Astrocyte (in vitro differentiated cells and primary cell): ENCODE results near the gene NRIP2. TPM values are rescaled to one million over a fixed set of nuclear protein-coding genes. Genes with fewer than 3 reads are reported as not detected.

ENCODE experiments used
- DNase-seq: peaks from one replicate; pipeline ENCODE4 v3.0.0-alpha.2; 2010; ENCODE audit warnings: low read depth
- FAIRE-seq: peaks from 2 replicates; lab custom pipeline; 2011; peaks lifted over from hg19 to GRCh38; lab: Jason Lieb, UNC
- H2AFZ ChIP-seq: 2 replicates; pipeline ENCODE4 v1.6.0; 2012; ENCODE audit warnings: low read depth, low read length, inconsistent platforms
- H3K27ac ChIP-seq: 2 replicates; pipeline ENCODE4 v1.5.1; 2011; ENCODE audit warnings: low read depth, low read length, inconsistent platforms
- H3K27me3 ChIP-seq: 2 replicates; pipeline ENCODE4 v1.6.0; 2011; ENCODE audit warnings: low read length, inconsistent platforms; ENCODE audit not compliant: insufficient read depth
- H3K36me3 ChIP-seq: 2 replicates; pipeline ENCODE4 v1.5.1; 2011; ENCODE audit warnings: low read length, inconsistent platforms; ENCODE audit not compliant: insufficient read depth
- H3K4me1 ChIP-seq: 2 replicates; pipeline ENCODE4 v1.5.1; 2011; ENCODE audit warnings: low read length, inconsistent platforms; ENCODE audit not compliant: insufficient read depth
- H3K4me2 ChIP-seq: 2 replicates; pipeline ENCODE4 v1.6.0; 2012; ENCODE audit warnings: low read length, inconsistent platforms
- H3K4me3 ChIP-seq: 2 replicates; pipeline ENCODE4 v1.5.1; 2011; ENCODE audit warnings: low read depth, mild to moderate bottlenecking, low read length, inconsistent platforms; ENCODE audit not compliant: insufficient read depth
- H3K79me2 ChIP-seq: 2 replicates; pipeline ENCODE4 v1.6.0; 2012; ENCODE audit warnings: mild to moderate bottlenecking, low read length, inconsistent platforms; ENCODE audit not compliant: insufficient read depth
- H3K9ac ChIP-seq: 2 replicates; pipeline ENCODE4 v1.6.0; 2012; ENCODE audit warnings: mild to moderate bottlenecking, low read length, inconsistent platforms
- H3K9me3 ChIP-seq: 2 replicates; pipeline ENCODE4 v1.5.1; 2012; ENCODE audit warnings: low read depth, mild to moderate bottlenecking, low read length, inconsistent platforms; ENCODE audit not compliant: insufficient read depth
- H4K20me1 ChIP-seq: 2 replicates; pipeline ENCODE4 v1.6.0; 2012; ENCODE audit warnings: low read length, inconsistent platforms; ENCODE audit not compliant: insufficient read depth
- H3K27ac Mint-ChIP-seq: one replicate; pipeline ENCODE4 v1.8.0; 2021; ENCODE audit warnings: mild to moderate bottlenecking, mixed read lengths; ENCODE audit not compliant: unreplicated experiment
- H3K27me3 Mint-ChIP-seq: one replicate; pipeline ENCODE4 v1.8.0; 2021; ENCODE audit warnings: low read depth, mixed read lengths; ENCODE audit not compliant: unreplicated experiment
- H3K36me3 Mint-ChIP-seq: one replicate; pipeline ENCODE4 v1.8.0; 2021; ENCODE audit warnings: low read depth, mixed read lengths; ENCODE audit not compliant: unreplicated experiment
- H3K4me1 Mint-ChIP-seq: one replicate; pipeline ENCODE4 v1.8.0; 2021; ENCODE audit warnings: low read depth, mixed read lengths; ENCODE audit not compliant: unreplicated experiment
- H3K4me3 Mint-ChIP-seq: one replicate; pipeline ENCODE4 v1.8.0; 2021; ENCODE audit warnings: mild to moderate bottlenecking, moderate library complexity, mixed read lengths; ENCODE audit not compliant: unreplicated experiment
- H3K9me3 Mint-ChIP-seq: one replicate; pipeline ENCODE4 v1.8.0; 2021; ENCODE audit warnings: mild to moderate bottlenecking, mixed read lengths; ENCODE audit not compliant: unreplicated experiment
- EZH2 ChIP-seq: IDR thresholded peaks from 2 replicates; pipeline ENCODE4 v1.6.1; 2012; ENCODE audit warnings: mild to moderate bottlenecking, low read length, inconsistent platforms; ENCODE audit not compliant: insufficient read depth
- total RNA-seq: library from RNA; stranded (reverse); gene quantifications from 2 replicates; pipeline ENCODE4 v1.2.1, GENCODE V29; 2021
- TF ChIP-seq, protein P1 (sequence below): IDR thresholded peaks from 2 replicates; pipeline ENCODE4 v1.5.1; 2011; ENCODE audit warnings: low read depth, mild to moderate bottlenecking, inconsistent platforms, low read length, moderate library complexity; ENCODE audit not compliant: insufficient read depth

Gene NRIP2
- total RNA-seq, 1 donor from 2014 or later: not detected

DNA sequence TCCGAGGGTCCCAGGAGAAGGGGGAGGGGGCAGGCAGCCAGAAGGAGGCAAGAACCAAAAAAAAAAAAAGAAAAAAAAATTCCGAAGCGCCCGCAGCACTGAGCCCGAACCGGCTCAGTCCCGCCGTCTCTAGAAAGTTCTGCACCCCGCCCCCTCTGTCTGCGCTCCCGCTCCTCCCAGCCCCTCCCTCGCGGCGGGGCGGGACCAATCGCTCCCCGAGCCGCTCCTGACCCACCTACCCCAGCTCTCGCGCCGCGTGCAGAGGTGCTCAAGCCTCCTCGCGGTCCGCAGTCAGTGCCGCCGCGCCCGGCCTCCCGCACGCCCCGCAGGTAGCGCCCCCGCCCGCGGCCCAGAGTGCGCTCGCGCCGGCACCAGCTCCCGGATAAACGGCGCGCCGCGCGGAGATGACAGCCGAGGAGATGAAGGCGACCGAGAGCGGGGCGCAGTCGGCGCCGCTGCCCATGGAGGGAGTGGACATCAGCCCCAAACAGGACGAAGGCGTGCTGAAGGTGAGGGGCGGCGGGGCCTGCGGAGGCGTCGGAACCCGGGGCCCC is 40.0 kb downstream of the NRIP2 start, which contains the start of gene FKBP4:
TSS of gene FKBP4 (plus strand) at position 235 of the 554 bp plus-strand sequence. CDS start at position 405, 170 bp downstream.
- H3K4me2 ChIP-seq: peak within 1 kb of the TSS; percentile 93
- peak within 1 kb of the TSS; percentile 92 for H2AFZ ChIP-seq

DNA sequence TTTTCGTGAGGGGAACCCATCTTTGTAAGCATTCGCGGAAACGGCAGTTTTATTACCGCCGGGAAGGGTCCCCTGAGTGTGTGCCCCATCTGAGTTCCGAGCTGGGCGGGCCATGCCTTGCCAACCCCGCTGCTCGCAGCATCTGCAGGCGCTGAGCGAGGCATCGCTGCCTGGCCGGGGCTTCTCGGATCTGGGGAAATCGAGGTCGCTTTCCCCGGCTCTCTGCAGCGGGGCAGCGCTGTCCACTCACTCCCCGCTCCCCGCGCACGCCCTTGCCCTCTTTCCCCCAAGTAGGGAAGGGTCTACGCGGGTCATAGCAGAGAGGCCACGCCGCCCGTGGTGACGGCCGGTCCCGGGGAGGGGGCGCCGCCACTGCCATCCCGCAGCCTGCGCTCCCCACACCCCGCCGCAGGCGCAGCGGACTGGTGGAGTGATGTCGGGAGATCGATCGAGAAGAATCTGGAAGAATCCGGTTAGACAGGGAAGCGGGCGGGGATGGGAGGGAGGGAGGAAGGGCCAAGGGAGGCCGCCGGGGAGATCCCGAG is 40.6 kb downstream of the NRIP2 start:
- H2AFZ ChIP-seq: peak overlapping the region; percentile 92
- peaks cover 27% of the 10 kb centered on the region for H3K79me2 ChIP-seq

More for the DNA sequence above, 40.0 kb downstream of the NRIP2 start, which contains the start of gene FKBP4:
- Mint-ChIP-seq H3K4me1 (peaks cover 2% of the 10 kb centered on the region), H3K27ac (peak within 1 kb of the TSS; percentile 58), H3K36me3 (peaks cover 6% of the 10 kb centered on the region), H3K27me3 (peaks cover 11% of the 10 kb centered on the region), H3K9me3 (no peaks in the 10 kb centered on the region), H3K4me3 (peak within 1 kb of the TSS; percentile 94)
- H3K79me2 ChIP-seq: peaks cover 27% of the 10 kb centered on the region
- H3K4me3 ChIP-seq: peak within 1 kb of the TSS; percentile 74
- peaks cover 21% of the 10 kb centered on the region for H3K36me3 ChIP-seq
- no peaks in the 10 kb centered on the region for H3K9me3 ChIP-seq
- FAIRE-seq (no peak), DNase-seq (peak; percentile 69)
- peak within 1 kb of the TSS; percentile 41 for H3K27ac ChIP-seq
- H3K9ac ChIP-seq: peak within 1 kb of the TSS; percentile 80
- TF ChIP-seq EZH2: no peak
- TF ChIP-seq, protein P1, sequence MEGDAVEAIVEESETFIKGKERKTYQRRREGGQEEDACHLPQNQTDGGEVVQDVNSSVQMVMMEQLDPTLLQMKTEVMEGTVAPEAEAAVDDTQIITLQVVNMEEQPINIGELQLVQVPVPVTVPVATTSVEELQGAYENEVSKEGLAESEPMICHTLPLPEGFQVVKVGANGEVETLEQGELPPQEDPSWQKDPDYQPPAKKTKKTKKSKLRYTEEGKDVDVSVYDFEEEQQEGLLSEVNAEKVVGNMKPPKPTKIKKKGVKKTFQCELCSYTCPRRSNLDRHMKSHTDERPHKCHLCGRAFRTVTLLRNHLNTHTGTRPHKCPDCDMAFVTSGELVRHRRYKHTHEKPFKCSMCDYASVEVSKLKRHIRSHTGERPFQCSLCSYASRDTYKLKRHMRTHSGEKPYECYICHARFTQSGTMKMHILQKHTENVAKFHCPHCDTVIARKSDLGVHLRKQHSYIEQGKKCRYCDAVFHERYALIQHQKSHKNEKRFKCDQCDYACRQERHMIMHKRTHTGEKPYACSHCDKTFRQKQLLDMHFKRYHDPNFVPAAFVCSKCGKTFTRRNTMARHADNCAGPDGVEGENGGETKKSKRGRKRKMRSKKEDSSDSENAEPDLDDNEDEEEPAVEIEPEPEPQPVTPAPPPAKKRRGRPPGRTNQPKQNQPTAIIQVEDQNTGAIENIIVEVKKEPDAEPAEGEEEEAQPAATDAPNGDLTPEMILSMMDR: no peak
- peaks cover 35% of the 10 kb centered on the region for H4K20me1 ChIP-seq
- peaks cover 5% of the 10 kb centered on the region for H3K27me3 ChIP-seq
- H3K4me1 ChIP-seq: peaks cover 12% of the 10 kb centered on the region

More for the DNA sequence above, 40.6 kb downstream of the NRIP2 start:
- peak overlapping the region; percentile 58 for H3K27ac Mint-ChIP-seq
- Histone ChIP-seq H3K27me3 (peaks cover 7% of the 10 kb centered on the region), H3K9me3 (no peaks in the 10 kb centered on the region), H3K4me1 (peaks cover 12% of the 10 kb centered on the region), H3K4me2 (peak overlapping the region; percentile 93), H3K9ac (peak overlapping the region; percentile 80), H3K4me3 (peak overlapping the region; percentile 74), H4K20me1 (peaks cover 34% of the 10 kb centered on the region), H3K27ac (no peak overlapping the region), H3K36me3 (peaks cover 16% of the 10 kb centered on the region)
- H3K4me3 Mint-ChIP-seq: peak overlapping the region; percentile 85
- peaks cover 13% of the 10 kb centered on the region for H3K27me3 Mint-ChIP-seq
- FAIRE-seq (no peak), DNase-seq (peak; percentile 24)
- H3K9me3 Mint-ChIP-seq: no peaks in the 10 kb centered on the region
- peaks cover 6% of the 10 kb centered on the region for H3K36me3 Mint-ChIP-seq
- TF ChIP-seq, protein P1: no peak
- no peak for TF ChIP-seq EZH2
- peaks cover 2% of the 10 kb centered on the region for H3K4me1 Mint-ChIP-seq
